PFSK-1 (cell line): ENCODE measurements around the gene ARL6IP5.

Experiments used
- POLR2AphosphoS5 ChIP-seq: IDR thresholded peaks from 2 replicates; pipeline ENCODE4 v1.6.1; 2012; ENCODE audit warnings: low read depth, mild to moderate bottlenecking, control low read depth, low read length, moderate library complexity
- SIN3A ChIP-seq: IDR thresholded peaks from 2 replicates; pipeline ENCODE4 v1.6.1; 2012; ENCODE audit warnings: mild to moderate bottlenecking, low read length, moderate library complexity, borderline replicate concordance; ENCODE audit not compliant: insufficient read depth
- TAF1 ChIP-seq: IDR thresholded peaks from 2 replicates; pipeline ENCODE4 v1.6.1; 2012; ENCODE audit warnings: low read length, control low read depth, borderline replicate concordance; ENCODE audit not compliant: insufficient read depth

GRCh38 chr3:69094467-69095205 is 9.9 kb downstream of the ARL6IP5 start:
- TF ChIP-seq POLR2AphosphoS5: no peak
- no peak for TF ChIP-seq TAF1
- TF ChIP-seq SIN3A: no peak
